Tibial nerve (tissue), 4 donors: ENCODE results near the gene FRMD4A. TPM values are rescaled to one million over a fixed set of nuclear protein-coding genes. Genes with fewer than 3 reads are reported as not detected.

Source experiments
- DNase-seq, 2 donors: peaks; one replicate each; pipeline ENCODE4 v3.0.0-alpha.2; 2019; ENCODE audit warnings: low spot score in 2 of 2
- H3K27ac ChIP-seq, 4 donors: fragments of 200-600 bp; sonication (generic) in 3 of 4; one replicate each; pipeline ENCODE4 v1.5.1; 2017 to 2019; ENCODE audit warnings: mild to moderate bottlenecking in 1 of 4
- H3K27me3 ChIP-seq, 2 donors: fragments of 200-600 bp; sonication (generic) in 1 of 2; one replicate each; pipeline versions ENCODE4 v1.5.1 to v1.6.0; 2017 to 2019
- H3K36me3 ChIP-seq, 3 donors: fragments of 200-600 bp; sonication (generic); one replicate each; pipeline ENCODE4 v1.5.1; 2018 to 2019
- H3K4me1 ChIP-seq, 4 donors: fragments of 200-600 bp; sonication (generic) in 3 of 4; one replicate each; pipeline ENCODE4 v1.5.1; 2017 to 2019
- H3K4me3 ChIP-seq, 4 donors: fragments of 200-600 bp; sonication (generic) in 3 of 4; one replicate each; pipeline ENCODE4 v1.5.1; 2017 to 2019; ENCODE audit warnings: mild to moderate bottlenecking in 1 of 4, moderate library complexity in 1 of 4
- H3K9me3 ChIP-seq, 4 donors: fragments of 200-600 bp; sonication (generic) in 3 of 4; one replicate each; pipeline ENCODE4 v1.5.1; 2017 to 2019
- EP300 ChIP-seq, 2 donors: sonication (generic); formaldehyde crosslinking; IDR thresholded peaks; one replicate each; pipeline ENCODE4 v1.6.1; 2017; ENCODE audit warnings: antibody characterized with exemption in 2 of 2, mild to moderate bottlenecking in 1 of 2
- POLR2A ChIP-seq, 2 donors: fragments of 450-650 bp; IDR thresholded peaks; one replicate each; pipeline ENCODE4 v1.6.1; 2017; ENCODE audit warnings: antibody characterized with exemption in 2 of 2, mild to moderate bottlenecking in 2 of 2, moderate library complexity in 2 of 2
- WGBS, 2 donors: methylation state at CpG; one replicate each; pipeline ENCODE4 v1.1.5; 2018; 5-methylcytosine and 5-hydroxymethylcytosine counted together
- total RNA-seq, 4 donors: library from RNA; depleted of rRNA; stranded (reverse); fragments of >200 nt; gene quantifications; one replicate each; pipeline ENCODE4 v1.1.0, GENCODE V29; 2016
- TF ChIP-seq, protein P1 (sequence below), 5 experiments: fragments of 200-600 bp in 3 of 5; fragments of 450-650 bp in 2 of 5; sonication (generic) in 3 of 5; IDR thresholded peaks; one replicate each; pipeline ENCODE4 v1.5.1; 2016 to 2019; ENCODE audit warnings: antibody characterized with exemption in 5 of 5, mild to moderate bottlenecking in 3 of 5, moderate library complexity in 2 of 5

Gene FRMD4A
- total RNA-seq, 4 donors from 2014 or later, result 39.8 to 89.7 (median 53.9) TPM

DNA sequence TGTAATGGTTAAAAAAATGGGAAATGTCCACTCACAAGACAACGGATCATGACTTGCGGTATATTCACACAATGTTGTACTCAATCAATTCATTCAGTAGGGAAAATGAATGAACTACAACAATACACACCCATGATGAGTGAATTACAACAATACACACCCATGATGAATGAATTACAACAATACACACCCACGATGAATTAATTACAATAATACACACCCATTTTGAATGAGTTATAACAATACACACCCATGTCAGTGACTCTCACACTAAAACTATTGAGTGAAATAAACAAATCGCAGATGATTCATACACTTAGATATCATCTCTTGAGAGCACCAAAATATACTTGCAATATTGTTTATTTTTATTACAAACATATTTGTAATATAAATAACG lies 174.6 kb downstream of the FRMD4A start:
- Histone ChIP-seq H3K4me1 (no peaks in the 10 kb centered on the region), H3K27ac (no peak overlapping the region), H3K9me3 (peaks cover 0 to 20% (median 0%) of the 10 kb centered on the region in 4 donors), H3K4me3 (no peak overlapping the region), H3K27me3 (no peaks in the 10 kb centered on the region), H3K36me3 (no peaks in the 10 kb centered on the region)
- 81 to 89% methylated on average over 5 of the region's 5 CpGs for WGBS, 2 donors
- no peak for DNase-seq
- no peak for TF ChIP-seq POLR2A (IDR thresholded peaks at IDR 0.05)
- no peak for TF ChIP-seq EP300 (IDR thresholded peaks at IDR 0.05)
- TF ChIP-seq, protein P1, sequence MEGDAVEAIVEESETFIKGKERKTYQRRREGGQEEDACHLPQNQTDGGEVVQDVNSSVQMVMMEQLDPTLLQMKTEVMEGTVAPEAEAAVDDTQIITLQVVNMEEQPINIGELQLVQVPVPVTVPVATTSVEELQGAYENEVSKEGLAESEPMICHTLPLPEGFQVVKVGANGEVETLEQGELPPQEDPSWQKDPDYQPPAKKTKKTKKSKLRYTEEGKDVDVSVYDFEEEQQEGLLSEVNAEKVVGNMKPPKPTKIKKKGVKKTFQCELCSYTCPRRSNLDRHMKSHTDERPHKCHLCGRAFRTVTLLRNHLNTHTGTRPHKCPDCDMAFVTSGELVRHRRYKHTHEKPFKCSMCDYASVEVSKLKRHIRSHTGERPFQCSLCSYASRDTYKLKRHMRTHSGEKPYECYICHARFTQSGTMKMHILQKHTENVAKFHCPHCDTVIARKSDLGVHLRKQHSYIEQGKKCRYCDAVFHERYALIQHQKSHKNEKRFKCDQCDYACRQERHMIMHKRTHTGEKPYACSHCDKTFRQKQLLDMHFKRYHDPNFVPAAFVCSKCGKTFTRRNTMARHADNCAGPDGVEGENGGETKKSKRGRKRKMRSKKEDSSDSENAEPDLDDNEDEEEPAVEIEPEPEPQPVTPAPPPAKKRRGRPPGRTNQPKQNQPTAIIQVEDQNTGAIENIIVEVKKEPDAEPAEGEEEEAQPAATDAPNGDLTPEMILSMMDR (IDR thresholded peaks at IDR 0.05), result no peak

DNA sequence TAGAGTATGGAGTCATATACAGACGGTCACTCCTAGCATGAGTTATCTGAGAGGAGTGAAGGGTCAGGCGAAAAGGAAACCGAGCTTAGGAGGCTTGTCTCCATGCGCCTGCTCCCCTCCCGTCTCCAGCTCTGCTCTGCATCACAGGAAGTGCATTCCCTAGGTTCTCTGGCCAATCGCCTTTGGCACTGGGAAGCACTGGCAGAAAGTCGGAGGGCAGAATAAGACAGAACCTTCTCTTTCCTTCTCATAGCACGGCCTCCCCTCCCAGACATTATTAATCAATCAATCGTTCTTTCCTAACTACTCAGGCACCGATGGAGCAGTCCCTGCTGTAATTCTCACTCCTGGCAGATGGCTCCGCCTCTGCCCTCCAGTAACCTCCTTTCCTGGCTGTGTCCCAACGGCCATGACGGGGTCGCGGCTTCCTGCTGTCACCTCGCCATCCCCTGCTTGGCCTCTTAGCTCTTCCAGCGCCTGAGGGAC lies 177.1 kb downstream of the FRMD4A start:
- no peaks in the 10 kb centered on the region for H3K36me3 ChIP-seq
- H3K9me3 ChIP-seq, result peaks cover 0 to 20% (median 0%) of the 10 kb centered on the region in 4 donors
- no peak overlapping the region for H3K27ac ChIP-seq
- no peaks in the 10 kb centered on the region for H3K27me3 ChIP-seq
- DNase-seq, result no peak
- H3K4me1 ChIP-seq, result no peaks in the 10 kb centered on the region
- 61 to 72% methylated on average over 17 of the region's 17 CpGs for WGBS, 2 donors
- TF ChIP-seq, protein P1 (IDR thresholded peaks at IDR 0.05), result no peak
- TF ChIP-seq POLR2A (IDR thresholded peaks at IDR 0.05), result no peak
- no peak for TF ChIP-seq EP300 (IDR thresholded peaks at IDR 0.05)
- H3K4me3 ChIP-seq, result no peak overlapping the region

DNA sequence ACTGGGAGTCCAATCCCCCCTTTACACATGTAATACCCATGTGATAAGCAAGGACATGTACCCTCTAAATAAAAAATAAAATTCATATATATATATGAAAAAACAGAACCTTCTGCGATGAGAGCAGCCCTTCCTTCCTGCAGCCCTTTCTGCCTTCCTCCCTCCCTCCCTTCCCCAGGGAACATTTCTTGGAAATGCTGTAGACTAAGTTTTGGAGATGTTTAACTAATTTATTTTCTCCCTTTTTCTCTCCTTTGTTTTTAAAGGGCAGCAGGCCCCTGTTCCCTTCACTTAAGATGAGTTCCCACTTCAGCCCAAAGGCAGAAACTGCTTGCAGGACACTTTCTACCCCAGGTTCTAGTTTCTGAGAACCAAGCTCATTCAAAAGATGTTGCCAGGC lies 179.2 kb downstream of the FRMD4A start:
- H3K27me3 ChIP-seq, result no peaks in the 10 kb centered on the region
- TF ChIP-seq, protein P1 (IDR thresholded peaks at IDR 0.05), result no peak
- no peak for TF ChIP-seq EP300 (IDR thresholded peaks at IDR 0.05)
- no peak for TF ChIP-seq POLR2A (IDR thresholded peaks at IDR 0.05)
- no peak overlapping the region for H3K27ac ChIP-seq
- 55 to 58% methylated on average over 1 of the region's 1 CpG for WGBS, 2 donors
- no peak overlapping the region for H3K4me3 ChIP-seq
- no peaks in the 10 kb centered on the region for H3K4me1 ChIP-seq
- peaks cover 0 to 16% (median 0%) of the 10 kb centered on the region in 4 donors for H3K9me3 ChIP-seq
- DNase-seq, result no peak
- no peaks in the 10 kb centered on the region for H3K36me3 ChIP-seq

DNA sequence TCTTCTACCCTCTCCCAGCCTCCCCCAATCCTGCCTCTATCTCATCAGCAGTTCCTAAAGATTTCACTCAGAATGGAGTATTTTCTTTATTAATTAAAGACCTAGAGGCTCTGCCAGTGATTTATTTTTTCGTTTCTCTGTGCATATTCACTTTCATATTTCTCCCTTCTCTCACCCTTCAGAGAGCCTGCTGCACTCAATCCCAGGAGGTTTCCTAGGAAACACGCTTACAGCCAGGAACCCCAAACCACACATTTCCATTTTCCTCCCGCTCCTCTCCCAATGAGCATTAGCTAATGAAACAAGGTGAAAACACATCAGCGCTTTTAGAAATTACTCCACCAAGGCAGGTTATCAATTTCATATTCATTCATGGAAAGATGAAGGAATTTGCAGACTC lies 180.2 kb downstream of the FRMD4A start:
- H3K4me1 ChIP-seq, result no peaks in the 10 kb centered on the region

DNA sequence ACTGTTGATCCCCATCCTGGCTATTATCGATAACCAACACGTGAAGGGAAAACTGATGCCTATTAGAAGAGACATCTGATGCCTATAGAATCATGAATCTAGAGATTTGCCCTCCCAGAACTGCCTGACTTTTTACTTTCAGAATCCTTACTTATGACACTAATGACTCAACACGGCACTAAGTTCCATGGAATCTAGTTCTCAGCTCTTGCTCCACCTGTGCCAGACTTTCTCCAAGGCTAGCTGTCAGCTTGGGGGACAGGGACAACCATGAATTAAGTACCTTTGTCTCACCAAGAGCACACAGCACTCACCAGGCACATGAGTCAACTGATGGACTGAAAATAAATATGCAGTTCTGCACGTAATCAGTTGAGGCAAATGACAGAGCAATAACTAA lies 184.2 kb downstream of the FRMD4A start:
- no peaks in the 10 kb centered on the region for H3K36me3 ChIP-seq
- no peak for DNase-seq

More for the DNA sequence above, 180.2 kb downstream of the FRMD4A start:
- no peak overlapping the region for H3K27ac ChIP-seq
- H3K36me3 ChIP-seq, result no peaks in the 10 kb centered on the region
- DNase-seq, result no peak
- TF ChIP-seq POLR2A (IDR thresholded peaks at IDR 0.05) (no peak), EP300 (IDR thresholded peaks at IDR 0.05) (no peak)
- TF ChIP-seq, protein P1 (IDR thresholded peaks at IDR 0.05), result no peak
- 73 to 79% methylated on average over 4 of the region's 4 CpGs for WGBS, 2 donors
- H3K9me3 ChIP-seq, result peaks cover 0 to 12% (median 0%) of the 10 kb centered on the region in 4 donors
- no peak overlapping the region for H3K4me3 ChIP-seq
- no peaks in the 10 kb centered on the region for H3K27me3 ChIP-seq

More for the DNA sequence above, 184.2 kb downstream of the FRMD4A start:
- TF ChIP-seq, protein P1 (IDR thresholded peaks at IDR 0.05), result no peak
- TF ChIP-seq POLR2A (IDR thresholded peaks at IDR 0.05), result no peak
- TF ChIP-seq EP300 (IDR thresholded peaks at IDR 0.05), result no peak
- H3K27me3 ChIP-seq, result no peaks in the 10 kb centered on the region
- no peak overlapping the region for H3K4me3 ChIP-seq
- no peaks in the 10 kb centered on the region for H3K4me1 ChIP-seq
- no peak overlapping the region for H3K27ac ChIP-seq
- 77 to 78% methylated on average over 4 of the region's 4 CpGs for WGBS, 2 donors
- no peaks in the 10 kb centered on the region for H3K9me3 ChIP-seq
